AG04449 (cell line): Measurements from ENCODE around the gene ADGRL3.

Experiments
- CTCF ChIA-PET: fragments of 350-600 bp; formaldehyde crosslinking; extraction: SDS; loops from one replicate; lab custom pipeline; 2021; ENCODE audit warnings: antibody characterized with exemption; lab: Yijun Ruan, JAX
- POLR2A ChIA-PET: fragments of 400-600, 350-600 bp; formaldehyde crosslinking; extraction: SDS; loops from one replicate; lab custom pipeline; 2020; ENCODE audit warnings: antibody characterized with exemption, inconsistent platforms; lab: Yijun Ruan, JAX
- DNase-seq: peaks from one replicate; pipeline ENCODE4 v3.0.0-alpha.2; 2010; ENCODE audit warnings: low read depth, low spot score
- H3K4me3 ChIP-seq: 2 replicates; pipeline ENCODE4 v1.5.1; 2011; ENCODE audit warnings: low read depth, mild to moderate bottlenecking, control low read depth, low read length
- TF ChIP-seq, protein P1 (sequence below): IDR thresholded peaks from one replicate; pipeline ENCODE4 v1.5.1; 2011; ENCODE audit warnings: mild to moderate bottlenecking, moderate library complexity, low read length, control low read depth, inconsistent platforms; ENCODE audit not compliant: insufficient read depth; ENCODE audit errors: missing control alignments

ADGRL3 gene

DNA sequence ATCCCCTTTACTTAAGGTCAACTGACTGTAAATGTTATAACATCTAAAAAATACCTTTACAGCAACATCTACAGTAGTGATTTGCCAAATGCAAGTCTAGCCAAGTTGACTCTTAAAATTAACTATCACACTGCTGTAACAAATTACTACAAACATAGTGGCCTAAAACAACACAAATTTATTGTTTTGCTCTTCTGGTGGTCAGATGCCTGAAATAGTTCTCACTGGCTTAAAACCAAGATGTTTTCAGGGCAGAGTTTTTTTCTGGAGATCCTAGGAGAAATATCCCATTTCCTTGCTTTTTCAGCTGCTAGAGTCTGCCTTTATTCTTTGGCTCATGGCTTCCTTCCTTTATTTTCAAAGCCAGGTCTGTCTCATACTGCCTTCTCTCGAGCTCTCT, 120.5 kb downstream of the ADGRL3 start:
- DNase-seq = no peak
- TF ChIP-seq, protein P1, sequence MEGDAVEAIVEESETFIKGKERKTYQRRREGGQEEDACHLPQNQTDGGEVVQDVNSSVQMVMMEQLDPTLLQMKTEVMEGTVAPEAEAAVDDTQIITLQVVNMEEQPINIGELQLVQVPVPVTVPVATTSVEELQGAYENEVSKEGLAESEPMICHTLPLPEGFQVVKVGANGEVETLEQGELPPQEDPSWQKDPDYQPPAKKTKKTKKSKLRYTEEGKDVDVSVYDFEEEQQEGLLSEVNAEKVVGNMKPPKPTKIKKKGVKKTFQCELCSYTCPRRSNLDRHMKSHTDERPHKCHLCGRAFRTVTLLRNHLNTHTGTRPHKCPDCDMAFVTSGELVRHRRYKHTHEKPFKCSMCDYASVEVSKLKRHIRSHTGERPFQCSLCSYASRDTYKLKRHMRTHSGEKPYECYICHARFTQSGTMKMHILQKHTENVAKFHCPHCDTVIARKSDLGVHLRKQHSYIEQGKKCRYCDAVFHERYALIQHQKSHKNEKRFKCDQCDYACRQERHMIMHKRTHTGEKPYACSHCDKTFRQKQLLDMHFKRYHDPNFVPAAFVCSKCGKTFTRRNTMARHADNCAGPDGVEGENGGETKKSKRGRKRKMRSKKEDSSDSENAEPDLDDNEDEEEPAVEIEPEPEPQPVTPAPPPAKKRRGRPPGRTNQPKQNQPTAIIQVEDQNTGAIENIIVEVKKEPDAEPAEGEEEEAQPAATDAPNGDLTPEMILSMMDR = no peak
- no peak overlapping the region for H3K4me3 ChIP-seq
- ChIA-PET CTCF (no interaction called here), POLR2A (no interaction called here)

DNA sequence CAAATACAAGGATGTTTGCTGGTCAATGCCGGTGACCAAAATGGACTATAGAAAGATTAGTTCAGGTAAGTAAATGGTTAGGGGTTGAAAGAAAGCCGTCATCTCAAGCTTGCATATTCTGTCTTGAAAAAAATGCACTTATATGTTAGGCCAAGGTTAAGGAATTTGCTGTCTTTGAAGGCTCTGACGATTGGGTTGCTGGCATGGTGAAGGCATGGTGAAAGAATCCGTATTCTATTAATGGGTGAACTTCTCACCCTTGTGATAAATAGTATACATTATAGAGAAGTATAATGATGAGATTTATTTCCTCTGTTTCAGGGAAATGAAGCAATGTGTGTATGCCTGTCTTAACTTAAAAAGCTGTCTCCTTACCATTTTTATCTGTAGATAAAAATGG, 132.6 kb downstream of the ADGRL3 start:
- no peak for DNase-seq
- TF ChIP-seq, protein P1 = no peak
- H3K4me3 ChIP-seq = no peak overlapping the region
- ChIA-PET CTCF (no interaction called here), POLR2A (no interaction called here)

DNA sequence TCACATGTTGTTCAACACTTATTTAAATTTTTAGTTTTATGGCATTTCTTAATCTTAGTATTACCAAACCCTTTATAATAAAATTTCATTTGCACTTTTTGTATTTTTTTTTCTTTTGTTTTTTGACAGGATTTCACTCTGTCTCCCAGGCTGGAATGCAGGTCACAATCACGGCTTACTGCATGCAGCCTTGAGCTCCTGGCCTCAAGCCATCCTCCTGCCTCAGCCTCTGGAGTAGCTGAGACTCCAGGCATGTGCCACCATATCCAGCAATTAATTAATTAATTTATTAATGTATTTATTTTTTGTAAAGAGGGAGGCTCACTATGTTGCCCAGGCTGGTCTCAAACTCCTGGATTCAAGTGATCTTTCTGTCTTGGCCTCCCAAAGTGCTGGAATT, 133.4 kb downstream of the ADGRL3 start:
- POLR2A ChIA-PET = no interaction called here
- TF ChIP-seq, protein P1 = no peak
- no peak for DNase-seq
- no peak overlapping the region for H3K4me3 ChIP-seq
- CTCF ChIA-PET = no interaction called here

DNA sequence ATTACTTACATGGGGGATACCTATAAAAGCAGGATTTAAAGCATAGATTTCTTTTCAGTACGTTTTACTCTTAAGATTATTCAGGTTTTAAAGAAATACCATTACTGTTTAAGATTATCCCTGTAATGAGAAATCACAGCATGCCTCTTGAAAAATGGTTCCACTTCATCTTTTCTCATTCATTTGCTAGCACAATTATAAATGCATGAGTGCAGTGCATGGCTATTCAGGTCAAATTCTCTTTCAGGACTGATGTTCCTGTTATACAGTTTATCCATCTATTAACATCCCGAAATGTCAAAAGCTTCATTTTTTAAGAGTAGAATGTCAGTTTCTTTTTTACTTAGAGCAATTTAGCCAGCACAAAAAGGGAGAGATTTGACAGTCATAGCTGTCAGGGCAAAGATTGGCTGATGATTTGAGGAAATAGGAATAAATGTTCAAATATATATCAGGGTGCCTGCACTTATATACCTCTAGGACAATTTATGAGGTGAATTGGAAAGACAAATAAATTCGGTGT, 135.2 kb downstream of the ADGRL3 start:
- DNase-seq = no peak
- CTCF ChIA-PET = no interaction called here
- no peak overlapping the region for H3K4me3 ChIP-seq
- POLR2A ChIA-PET = no interaction called here
- TF ChIP-seq, protein P1 = no peak

DNA sequence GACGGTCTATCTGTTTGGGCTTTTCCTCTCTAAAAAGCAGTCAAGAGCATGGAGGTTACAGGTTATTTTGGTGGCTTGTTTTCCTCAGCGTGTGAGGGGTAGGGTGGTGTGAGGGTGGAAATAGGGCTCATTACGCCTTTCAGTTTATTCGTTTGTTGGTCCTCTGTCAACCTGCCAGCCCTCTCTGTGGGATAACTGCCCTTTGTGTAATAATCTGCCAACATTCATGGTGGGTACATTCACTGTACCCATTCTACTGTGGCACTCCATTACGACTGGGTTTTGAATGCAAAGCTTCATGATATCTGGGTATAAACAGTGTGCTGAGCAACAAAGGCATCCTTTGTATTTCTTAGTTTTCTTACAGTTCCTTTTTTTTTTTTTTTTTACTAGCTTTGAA, 136.4 kb downstream of the ADGRL3 start:
- ChIA-PET CTCF (no interaction called here), POLR2A (no interaction called here)
- no peak overlapping the region for H3K4me3 ChIP-seq
- no peak for DNase-seq
- TF ChIP-seq, protein P1 = no peak

DNA sequence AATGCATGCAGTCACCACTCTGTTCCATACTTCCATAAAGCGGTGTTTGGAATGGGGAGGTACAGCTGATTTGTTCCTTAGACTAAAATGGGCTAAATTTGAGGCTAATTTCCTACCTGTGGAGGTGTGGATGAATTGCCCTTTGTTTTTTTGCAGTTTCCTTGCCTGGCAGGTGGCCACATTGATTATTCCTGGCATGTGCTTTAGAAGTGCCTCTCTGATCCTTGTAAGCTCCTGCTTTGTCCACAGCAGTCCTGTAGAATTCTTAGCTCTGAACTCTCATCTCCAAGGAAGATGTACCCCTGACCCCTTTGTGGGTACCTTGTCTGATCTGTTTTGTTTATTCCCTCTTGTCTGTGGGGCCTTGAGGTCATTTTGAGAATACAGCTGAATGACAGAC, 136.8 kb downstream of the ADGRL3 start:
- no peak for DNase-seq
- H3K4me3 ChIP-seq = no peak overlapping the region
- POLR2A ChIA-PET = no interaction called here

More for the DNA sequence above, 136.8 kb downstream of the ADGRL3 start:
- TF ChIP-seq, protein P1 = no peak
- CTCF ChIA-PET = no interaction called here
